ENCODE results near the gene SLAIN1.

GRCh38 chr13:77781808-77782207 lies 84.3 kb downstream of the SLAIN1 start:
- TF ChIP-seq CTCF (tag by site-specific recombination; IDR thresholded peaks at IDR 0.05), result no peak
- TF ChIP-seq ZNF548 (tag by site-specific recombination; IDR thresholded peaks at IDR 0.05), result no peak
- no peak for TF ChIP-seq ZNF350 (tag by site-specific recombination; IDR thresholded peaks at IDR 0.05)
- no peak for TF ChIP-seq ZNF121 (tag by site-specific recombination; IDR thresholded peaks at IDR 0.05)
- no peak for TF ChIP-seq FEZF1 (tag by site-specific recombination; IDR thresholded peaks at IDR 0.05)
- TF ChIP-seq ZNF433 (tag by site-specific recombination; IDR thresholded peaks at IDR 0.05; ENCODE audit: low read depth), result no peak
- TF ChIP-seq ZNF324 (tag by site-specific recombination; IDR thresholded peaks at IDR 0.05), result no peak
- TF ChIP-seq ZNF114 (tag by site-specific recombination; IDR thresholded peaks at IDR 0.05), result no peak
- no peak for TF ChIP-seq ZNF10 (tag by site-specific recombination; IDR thresholded peaks at IDR 0.05)

Measured in HEK293 (cell line).